Measurements from ENCODE around the gene PIP5K1B.

DNA sequence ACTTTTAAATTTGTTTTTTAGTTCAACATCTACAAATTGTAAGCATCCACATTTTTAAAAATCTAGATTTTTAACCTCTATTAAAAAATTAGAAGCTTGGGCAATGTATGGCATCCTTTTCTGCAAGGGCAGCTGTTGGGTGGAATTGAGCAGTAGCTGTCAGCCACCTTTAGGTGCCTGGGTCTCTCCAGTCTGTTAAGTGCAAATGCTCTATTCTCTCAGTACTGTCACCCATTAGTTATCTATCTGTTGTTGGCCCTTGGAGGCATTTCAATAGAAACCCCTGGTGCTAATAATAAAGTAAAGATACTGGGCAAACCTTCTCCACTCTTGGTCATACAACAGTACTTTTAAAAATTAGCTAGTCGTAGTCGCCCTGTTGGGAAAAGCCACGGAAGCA, 63.6 kb downstream of the PIP5K1B start:
- TF ChIP-seq, protein P1, sequence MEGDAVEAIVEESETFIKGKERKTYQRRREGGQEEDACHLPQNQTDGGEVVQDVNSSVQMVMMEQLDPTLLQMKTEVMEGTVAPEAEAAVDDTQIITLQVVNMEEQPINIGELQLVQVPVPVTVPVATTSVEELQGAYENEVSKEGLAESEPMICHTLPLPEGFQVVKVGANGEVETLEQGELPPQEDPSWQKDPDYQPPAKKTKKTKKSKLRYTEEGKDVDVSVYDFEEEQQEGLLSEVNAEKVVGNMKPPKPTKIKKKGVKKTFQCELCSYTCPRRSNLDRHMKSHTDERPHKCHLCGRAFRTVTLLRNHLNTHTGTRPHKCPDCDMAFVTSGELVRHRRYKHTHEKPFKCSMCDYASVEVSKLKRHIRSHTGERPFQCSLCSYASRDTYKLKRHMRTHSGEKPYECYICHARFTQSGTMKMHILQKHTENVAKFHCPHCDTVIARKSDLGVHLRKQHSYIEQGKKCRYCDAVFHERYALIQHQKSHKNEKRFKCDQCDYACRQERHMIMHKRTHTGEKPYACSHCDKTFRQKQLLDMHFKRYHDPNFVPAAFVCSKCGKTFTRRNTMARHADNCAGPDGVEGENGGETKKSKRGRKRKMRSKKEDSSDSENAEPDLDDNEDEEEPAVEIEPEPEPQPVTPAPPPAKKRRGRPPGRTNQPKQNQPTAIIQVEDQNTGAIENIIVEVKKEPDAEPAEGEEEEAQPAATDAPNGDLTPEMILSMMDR (IDR thresholded peaks at IDR 0.05), result no peak
- no peak for TF ChIP-seq POLR2A (IDR thresholded peaks at IDR 0.05)

All from uterus (tissue), 2 donors.